T-helper 9 cell (primary cell): ENCODE data around the gene GLYATL1B.
"Not testable (repeated sequence)": the region's sequence is repeated elsewhere in the genome, so short reads cannot be mapped to it uniquely, and the experiment has no call there.

Source experiments
- DNase-seq: peaks from one replicate; pipeline ENCODE4 v3.0.0-alpha.2; 2020

GLYATL1B gene

DNA sequence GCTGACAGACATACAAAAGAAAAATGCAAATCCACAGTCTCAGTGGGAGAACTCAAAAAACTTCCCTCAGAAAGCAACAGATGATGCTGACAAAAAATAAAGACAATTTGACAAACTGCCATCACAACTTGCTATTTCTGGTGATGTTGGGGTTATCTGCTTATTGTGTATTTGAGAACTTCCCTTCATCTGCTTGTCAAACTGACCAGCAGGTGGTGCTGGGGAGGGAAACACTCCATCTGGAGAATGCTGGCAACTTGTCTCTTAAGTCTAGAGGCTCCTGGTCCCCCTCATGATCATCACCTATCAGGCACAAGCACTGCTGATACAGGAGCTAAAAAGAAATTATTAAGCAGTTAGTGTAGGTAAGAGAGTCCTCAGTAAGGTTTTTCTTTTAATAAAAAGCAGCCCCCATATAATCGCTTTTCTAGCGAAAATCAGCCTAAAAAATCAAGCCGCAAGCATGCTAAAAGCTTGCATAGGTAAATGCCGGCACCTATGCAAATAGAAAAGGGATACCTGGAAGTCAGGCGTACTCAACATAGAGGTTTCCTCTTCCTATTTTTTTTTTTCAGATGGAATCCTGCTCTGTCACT is 11.1 kb downstream of the GLYATL1B start:
- DNase-seq: peak; percentile 58

DNA sequence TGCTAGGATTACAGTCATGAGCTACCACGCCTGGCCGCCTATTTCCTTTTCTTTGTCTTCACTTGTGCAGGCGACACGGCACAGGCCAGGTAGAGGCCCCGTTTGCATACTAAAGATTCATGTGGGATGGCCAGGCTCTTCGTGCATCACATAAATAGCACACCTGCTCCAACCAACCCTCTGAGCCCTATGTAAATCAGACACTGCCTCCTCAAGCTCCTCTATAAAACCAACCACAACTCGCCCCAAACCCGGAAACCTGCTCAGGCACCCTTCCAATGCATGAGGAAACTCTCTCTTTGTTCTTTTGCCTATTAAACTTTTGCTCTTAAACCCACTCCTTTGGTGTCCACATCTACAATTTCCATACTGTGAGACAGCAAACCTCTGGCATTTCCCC is 11.8 kb downstream of the GLYATL1B start:
- DNase-seq: not testable (repeated sequence)

DNA sequence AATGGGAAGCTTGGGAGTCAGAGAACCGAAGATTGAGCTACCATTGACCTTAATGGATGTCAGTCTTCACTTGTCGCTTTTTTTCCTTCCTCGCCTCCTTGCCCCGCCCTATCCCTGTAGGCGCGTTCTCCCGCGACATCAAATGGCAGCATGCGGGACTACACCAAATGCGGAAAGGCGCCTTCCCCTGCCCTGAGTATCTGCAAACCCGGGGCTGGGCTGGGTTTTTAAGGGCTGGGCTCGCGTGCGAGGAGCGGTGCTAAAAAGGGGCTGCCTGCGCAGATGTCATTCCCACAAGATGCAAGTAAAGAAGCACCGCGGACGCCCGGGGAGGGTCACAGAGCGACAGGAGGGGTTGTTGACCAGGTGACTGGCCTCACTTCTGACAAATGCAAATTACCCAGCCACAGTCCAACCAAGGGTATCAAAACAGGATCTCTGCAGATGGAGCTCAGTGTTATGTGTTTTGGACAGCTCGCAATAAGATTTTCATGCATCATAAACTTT is 16.2 kb downstream of the GLYATL1B start:
- peak; percentile 27 for DNase-seq

DNA sequence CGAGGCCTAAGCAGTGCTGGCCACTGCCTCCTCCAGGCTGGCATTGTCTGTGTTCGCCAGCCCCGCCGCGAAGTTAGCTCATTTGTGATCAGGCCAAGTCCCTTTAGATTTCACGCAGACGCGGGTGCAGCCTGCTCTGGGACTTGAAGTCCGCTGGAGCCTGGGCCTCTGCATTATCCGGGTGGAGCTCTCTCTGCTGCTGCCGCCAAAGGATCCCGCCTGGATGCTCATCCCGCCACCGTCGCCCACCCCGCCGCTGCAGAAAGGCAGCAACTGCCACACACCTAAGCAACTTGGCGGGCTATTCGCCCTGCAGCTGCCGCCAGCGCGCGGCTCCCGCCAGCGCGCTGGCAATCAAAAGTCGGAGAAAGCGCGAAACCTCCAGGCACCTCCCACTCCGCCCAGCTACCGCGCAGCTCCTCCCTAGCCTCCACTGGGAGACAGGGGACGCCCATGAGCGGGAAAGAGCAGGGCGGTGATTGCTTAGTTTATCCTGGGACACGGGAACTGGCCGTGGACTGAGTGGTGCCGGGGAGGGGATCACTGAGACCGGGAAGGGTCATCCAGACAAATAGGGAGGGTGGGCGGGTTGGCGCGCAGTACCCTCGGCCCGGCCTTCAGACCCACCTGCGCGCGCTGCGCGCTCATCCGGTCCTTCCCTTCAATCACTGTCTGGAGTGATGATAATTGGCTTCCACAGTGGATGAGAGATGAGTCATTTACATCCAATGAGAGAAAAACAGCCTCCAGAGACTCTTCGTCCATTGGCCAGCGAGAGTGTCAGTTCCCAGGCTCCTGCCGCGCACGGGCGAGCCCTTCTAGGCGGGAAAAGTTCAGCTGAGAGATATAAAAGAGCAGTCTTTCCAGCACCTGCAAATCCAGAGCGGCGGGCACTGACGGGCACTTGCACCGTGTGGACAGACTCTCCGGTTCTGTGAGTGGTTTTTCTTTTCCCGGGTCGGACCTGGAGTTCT is 20.5 kb downstream of the GLYATL1B start, which contains the start of gene FAM111B:
Gene FAM111B (plus strand): TSS at position 875 of the 974 bp plus-strand sequence. CDS start 2,389 bp downstream, outside the sequence.
- peak; percentile 28 for DNase-seq

DNA sequence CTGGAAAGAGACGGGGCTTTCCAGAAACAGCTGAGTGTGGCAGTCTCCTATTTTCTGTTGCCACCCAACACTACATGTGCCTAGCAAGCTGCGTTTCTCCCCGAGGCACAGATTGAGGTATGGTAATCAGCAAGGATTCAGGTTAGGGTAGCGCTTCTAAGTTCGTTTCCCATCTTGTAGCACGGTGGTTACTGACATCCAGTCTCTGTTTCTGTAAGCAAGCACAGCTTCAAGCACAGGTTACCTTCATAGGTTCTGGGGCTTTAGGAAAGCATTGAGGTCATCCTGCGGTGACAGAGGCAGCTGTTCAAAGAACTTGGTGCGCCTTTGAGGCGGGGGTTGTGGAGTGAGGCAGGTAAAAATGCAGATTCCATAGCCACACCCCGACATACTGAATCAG is 21.6 kb downstream of the GLYATL1B start:
- not testable (repeated sequence) for DNase-seq

DNA sequence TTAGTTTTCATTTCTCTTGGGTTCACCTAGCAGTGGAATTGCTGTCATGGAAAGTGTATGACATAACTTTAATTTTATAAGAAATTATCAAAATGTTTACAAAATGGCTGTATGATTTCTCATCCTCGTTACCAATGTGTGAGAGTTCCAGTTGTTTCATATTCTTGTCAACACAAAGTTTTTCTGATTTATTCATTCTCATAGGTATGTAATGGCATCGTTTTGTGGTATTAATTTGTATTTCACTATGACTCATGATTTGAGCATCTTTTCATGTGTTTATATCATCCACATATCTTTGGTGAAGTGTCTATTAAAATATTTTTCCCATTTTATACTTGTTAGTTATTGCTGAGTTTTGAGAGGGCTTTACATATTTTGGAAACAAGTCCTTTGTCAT is 26.4 kb downstream of the GLYATL1B start:
- DNase-seq: no peak

DNA sequence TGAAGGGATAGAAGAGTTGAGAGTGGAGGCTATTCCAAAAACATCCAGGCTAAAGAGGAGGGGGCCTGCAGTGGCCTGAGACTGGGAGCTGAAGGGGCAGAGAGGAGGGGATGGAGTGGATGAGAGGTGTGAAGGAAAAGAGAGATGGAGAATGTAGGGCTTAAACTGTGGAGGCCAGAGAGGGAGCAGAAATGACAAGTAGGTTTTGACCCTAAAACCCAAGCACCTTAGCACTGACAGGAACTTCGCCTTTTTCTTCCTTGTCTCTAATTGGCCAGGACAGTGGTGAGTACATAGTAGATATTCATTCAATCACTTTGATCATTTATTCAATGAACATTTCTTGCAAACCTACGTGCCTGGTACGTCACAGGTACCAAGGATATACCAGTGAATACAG is 28.2 kb downstream of the GLYATL1B start:
- no peak for DNase-seq

DNA sequence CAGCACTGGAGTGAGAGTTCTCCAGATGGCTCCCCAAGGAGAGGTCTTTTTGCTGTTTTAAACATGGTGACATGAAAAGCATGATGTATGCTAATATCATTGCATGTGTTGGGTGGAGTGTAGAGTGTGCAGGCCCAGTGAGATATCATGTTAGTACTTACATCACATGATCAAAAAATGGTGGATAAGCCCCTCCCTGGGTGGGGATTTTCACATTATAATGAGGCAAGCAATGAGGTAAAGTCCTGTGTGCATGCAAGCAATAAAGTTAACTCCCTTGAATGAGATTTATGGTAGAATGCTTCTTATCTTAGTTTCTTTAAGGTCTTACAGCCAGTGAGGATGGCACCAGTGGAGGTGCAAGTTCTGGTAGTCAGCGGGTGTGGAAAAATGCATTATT is 29.4 kb downstream of the GLYATL1B start:
- no peak for DNase-seq

DNA sequence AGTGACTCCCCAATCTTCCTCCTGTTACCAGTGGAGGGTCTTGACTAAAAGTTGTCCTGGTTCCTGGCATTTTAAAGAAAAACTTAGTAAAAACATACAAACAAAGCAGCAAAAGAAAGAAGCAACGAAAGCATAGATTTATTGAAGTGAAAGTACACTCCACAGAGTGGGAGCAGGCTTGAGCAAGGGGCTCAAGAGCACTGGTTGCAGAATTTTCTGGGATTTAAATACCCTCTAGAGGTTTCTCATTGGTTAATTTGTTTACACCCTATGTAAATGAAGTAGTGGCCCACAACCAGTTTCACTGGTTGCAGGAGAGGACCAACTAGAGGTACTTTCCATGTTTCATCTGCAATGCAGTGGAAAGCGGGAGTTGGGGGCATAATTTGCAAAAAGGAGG is 31.7 kb downstream of the GLYATL1B start:
- DNase-seq: no peak

DNA sequence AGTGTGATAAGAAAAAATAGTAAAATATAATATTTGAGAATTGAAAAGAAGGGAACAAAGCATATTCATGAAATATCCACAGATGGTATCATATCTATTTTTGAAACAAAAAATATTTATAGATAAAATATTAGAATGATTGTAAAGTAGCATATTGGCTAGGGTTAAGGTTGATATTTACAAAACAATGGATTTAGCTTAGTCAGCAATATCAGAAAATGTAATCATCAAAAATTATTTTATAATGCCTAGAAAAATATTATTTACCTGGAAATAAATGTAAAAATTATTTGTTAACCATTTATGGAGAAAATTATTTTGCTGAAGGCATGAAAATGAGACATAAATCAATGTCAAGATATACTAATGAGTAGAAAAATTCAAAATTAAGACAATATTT is 33.7 kb downstream of the GLYATL1B start:
- no peak for DNase-seq

DNA sequence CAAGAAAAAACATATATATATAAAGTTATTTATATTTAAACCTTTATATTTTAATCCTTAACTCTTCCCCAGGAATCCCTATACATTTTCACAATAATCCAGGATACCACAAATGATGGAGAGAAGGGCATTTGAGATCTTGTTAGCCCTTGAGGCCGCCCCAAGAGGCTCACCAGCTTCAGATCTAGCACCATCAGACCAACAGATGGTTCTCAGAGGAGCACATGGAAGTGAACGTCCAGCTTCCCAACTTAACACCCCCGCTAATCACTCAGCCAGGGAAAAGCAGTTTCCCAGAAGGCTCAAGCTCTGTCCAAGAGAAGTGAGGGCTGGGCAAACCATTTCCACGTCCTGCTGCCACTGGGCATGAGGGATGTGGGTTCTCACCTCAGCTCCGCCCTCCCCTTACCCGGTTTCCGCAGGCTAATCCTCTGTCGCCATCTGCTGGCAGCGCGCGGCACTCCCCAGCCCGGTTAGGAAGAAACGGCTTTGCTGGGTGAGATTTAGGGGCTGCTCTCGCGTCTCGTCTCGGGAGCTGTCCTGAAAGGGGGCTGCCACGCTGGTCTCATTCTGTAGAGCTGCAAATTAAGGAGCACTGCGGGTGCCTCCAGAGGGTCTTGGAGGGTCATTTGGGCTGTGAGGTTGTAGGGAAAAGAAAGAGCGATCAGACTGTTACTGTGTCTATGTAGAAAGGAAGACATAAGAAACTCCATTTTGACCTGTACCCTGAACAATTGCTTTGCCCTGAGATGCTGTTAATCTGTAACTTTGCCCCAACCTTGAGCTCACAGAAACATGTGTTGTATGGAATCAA is 49.7 kb downstream of the GLYATL1B start:
- DNase-seq: peak; percentile 89

DNA sequence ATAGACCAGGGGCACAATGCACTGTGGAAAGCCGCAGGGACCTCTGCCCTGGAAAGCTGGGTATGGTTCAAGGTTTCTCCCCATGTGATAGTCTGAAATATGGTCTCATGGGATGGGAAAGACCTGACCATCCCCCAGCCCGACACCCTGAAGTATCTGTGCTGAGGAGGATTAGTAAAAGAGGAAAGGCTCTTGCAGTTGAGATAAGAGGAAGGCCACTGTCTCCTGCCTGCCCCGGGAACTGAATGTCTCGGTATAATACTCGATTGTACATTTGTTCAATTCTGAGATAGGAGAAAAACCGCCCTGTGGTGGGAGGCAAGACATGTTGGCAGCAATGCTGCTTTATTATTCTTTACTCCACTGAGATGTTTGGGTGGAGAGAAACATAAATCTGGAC is 50.4 kb downstream of the GLYATL1B start:
- not testable (repeated sequence) for DNase-seq

DNA sequence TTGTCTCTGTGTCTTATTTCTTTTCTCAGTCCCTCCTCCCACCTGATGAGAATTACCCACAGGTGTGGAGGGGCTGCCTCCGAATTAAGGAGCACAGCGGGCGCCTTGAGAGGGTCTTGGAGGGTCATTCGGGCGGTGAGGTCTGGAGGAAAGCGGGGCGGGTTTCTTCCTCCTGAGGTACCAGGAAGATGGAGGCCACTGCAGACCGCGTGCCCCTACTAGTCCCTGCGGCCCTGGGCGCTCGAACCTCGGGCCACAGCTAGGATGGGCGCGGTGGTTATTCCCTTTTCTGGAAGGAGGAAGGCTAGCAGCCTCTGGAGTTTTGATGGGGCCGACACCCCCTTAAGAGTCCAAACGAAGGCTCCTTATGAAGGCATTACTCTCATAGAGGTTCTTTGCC is 51.1 kb downstream of the GLYATL1B start:
- DNase-seq: no peak

DNA sequence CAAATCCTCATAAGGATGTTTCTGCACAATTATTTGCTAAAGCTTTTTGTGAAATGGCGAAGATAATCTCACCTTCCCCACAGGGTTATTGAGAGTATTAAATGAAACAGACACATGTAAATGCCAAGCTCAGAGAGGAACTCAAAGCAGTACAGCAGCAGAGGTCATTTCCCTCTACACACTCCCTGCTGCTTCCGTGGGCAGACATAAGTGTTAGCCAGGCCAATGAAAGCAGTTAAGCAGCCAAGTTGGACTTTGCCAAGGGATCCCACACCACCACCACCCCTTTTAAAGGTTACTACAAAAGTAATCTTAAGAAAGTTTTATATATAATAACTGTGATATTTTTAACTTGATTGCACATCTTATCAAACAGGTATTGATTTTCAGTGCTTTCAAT is 52.5 kb downstream of the GLYATL1B start:
- DNase-seq: no peak

DNA sequence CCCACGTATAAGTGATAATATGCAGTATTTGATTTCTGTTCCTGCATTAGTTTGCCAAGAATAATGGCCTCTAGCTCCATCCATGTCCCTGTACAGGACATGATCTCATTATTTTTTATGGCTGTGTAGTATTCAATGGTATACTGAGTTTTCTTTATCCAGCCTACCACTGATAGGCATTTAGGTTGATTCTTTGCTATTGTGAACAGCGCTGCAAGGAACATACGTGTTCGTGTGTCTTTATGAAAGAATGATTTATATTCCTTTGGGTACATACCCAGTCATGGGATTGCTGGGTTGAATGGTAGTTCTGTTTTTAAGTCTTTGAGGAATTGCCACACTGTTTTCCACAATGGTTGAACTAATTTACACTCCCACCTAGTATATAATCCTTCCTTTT is 55.1 kb downstream of the GLYATL1B start:
- no peak for DNase-seq

DNA sequence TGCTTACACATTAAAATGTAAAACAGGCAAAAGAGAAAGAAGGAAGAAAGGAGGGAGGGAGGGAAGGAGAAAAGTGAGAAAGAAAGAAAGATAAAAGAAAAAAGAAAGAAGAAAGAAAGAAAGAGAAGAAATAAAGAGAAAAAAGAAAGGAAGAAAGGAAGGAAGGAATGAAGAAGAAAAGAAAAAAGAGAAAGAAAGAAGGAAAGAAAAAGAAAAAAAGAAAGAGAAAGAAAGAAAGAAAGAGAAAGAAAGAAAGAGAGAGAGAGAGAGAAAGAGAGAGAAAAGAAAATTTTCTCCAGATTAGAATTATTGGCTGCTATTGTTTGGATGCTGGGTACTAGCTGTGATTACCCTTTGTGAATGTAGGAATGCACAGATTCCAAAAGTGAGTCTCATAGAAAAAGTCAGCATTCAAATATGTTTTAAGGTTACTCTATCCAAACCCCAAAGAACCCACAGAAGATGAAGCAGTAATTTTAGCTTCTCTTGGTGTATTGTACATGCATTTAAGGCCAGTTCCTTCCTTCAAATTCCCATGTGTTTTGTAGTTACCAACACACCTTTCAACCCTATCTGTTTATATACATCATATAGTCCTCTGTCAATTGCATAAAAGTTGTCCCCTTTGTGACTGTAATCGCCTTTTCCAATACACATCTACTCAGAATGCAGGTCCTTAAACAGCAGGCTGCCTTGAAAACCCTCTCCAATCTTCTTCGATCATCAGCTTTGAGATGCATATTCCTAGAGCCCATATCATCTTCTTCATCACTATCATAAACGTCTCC is 55.8 kb downstream of the GLYATL1B start:
- DNase-seq: no peak

DNA sequence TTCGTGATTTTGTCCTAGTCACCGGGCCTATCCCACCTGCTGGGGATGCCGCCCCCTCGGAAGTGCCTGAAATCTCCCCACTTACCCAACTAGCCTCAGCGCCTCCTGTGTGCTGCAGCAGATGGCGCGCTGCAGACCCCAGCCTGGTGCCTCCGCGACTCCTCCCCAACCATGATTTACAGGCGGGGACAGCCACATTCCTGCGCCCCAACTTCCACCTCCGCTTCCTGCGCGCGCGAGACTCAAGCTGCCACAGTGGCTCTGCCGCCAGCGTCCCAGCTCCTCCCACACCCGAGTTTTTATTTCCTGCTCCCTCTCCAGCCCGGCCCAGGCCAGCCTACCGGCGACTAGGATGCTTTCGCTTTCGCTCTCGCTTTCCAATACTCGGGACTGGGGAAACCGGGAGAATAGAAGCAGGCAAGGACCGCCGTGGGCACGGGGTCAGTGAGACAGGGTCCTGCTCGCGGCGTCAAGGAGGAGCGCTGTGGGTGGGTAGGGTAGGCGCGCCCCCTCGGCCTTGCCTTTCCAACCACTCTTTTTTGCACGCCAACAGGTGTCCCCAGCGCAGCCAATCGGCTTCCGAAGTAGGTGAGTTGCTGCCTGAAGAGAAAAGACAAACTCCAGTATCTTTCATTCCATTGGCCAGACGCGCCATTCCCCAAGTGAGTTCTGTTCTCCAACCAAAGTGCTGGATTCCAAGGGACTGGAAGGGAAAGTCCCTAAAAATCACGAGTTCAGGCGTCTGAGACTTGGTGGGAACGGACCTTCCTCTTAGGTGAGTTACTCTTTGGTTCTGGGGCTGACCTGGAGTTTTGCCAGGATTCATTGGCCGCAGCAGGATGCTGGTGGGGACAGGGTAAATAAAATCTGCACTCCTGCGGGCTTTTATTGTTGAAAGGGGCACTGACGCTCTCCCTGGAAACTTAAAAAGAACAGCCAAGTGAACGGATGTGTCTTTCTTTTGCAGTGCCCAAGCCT is 56.7 kb downstream of the GLYATL1B start, which contains the start of gene FAM111A:
Gene FAM111A (plus strand): TSS at position 327 of the 978 bp plus-strand sequence. CDS start 6,017 bp downstream, outside the sequence.
- peak; percentile 84 for DNase-seq

DNA sequence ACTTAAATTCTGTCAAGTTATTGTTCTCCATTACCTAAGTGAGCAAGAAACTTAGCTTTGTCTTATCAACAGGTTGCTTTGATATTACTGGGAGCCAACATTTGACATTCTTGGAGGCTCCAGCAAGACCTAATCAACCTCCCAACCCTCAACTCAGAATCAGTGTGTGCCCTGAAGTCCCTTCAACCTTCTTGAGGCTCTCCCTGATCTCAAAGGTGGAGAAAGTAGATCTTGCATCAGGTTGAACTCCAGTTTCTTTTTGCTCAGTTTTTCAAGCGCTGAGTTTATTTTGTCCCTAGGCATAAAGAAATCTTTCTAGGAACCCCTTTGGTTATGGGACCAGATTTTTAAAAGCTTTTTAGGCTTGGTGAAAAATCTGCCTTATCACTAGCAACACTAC is 58.0 kb downstream of the GLYATL1B start:
- no peak for DNase-seq
